HepG2 (cell line): ENCODE measurements around the gene BTG2. TPM values are rescaled to one million over a fixed set of nuclear protein-coding genes. Genes with fewer than 3 reads are reported as not detected.

ENCODE experiments used
- CERS6 ChIP-seq: sonication (generic); formaldehyde crosslinking; IDR thresholded peaks from 2 replicates; pipeline ENCODE4 v1.5.0; 2020; ENCODE audit warnings: missing genetic modification reagents
- EEA1 ChIP-seq: sonication (generic); formaldehyde crosslinking; IDR thresholded peaks from 2 replicates; pipeline ENCODE4 v1.5.1; 2020; ENCODE audit warnings: mild to moderate bottlenecking, missing genetic modification reagents, borderline replicate concordance
- EZH2 ChIP-seq: conservative IDR thresholded peaks from 2 replicates; pipeline ENCODE4 v1.6.1; 2012; ENCODE audit warnings: mild to moderate bottlenecking, low read depth, low read length, moderate library complexity
- FOXA1 ChIP-seq, 2 experiments: fragments of 450-650 bp in 1 of 2; sonication (generic) in 1 of 2; formaldehyde crosslinking in 1 of 2; IDR thresholded peaks; 2 replicates each; pipeline versions ENCODE4 v1.4.0 to v1.6.1; 2016 to 2020; ENCODE audit warnings: missing genetic modification reagents in 1 of 2
- FOXO1 ChIP-seq: sonication (generic); formaldehyde crosslinking; IDR thresholded peaks from 2 replicates; pipeline ENCODE4 v1.4.0; 2020; ENCODE audit warnings: missing genetic modification reagents
- GATAD1 ChIP-seq: IDR thresholded peaks from 2 replicates; pipeline ENCODE4 v1.6.1; 2016; ENCODE audit warnings: missing genetic modification reagents, missing compliant biosample characterization
- GMEB2 ChIP-seq: IDR thresholded peaks from 2 replicates; pipeline ENCODE4 v1.6.1; 2016; ENCODE audit warnings: missing biosample characterization, missing genetic modification reagents, low read depth
- IRF2 ChIP-seq: IDR thresholded peaks from 2 replicates; pipeline ENCODE4 v1.6.1; 2018; ENCODE audit warnings: missing genetic modification reagents, missing compliant biosample characterization
- KDM3A ChIP-seq: IDR thresholded peaks from 2 replicates; pipeline ENCODE4 v1.6.1; 2018; ENCODE audit warnings: low read depth, missing compliant biosample characterization
- KLF6 ChIP-seq: IDR thresholded peaks from 2 replicates; pipeline ENCODE4 v1.8.0; 2016; ENCODE audit warnings: missing biosample characterization, missing genetic modification reagents
- NCOR1 ChIP-seq: fragments of 200-600 bp; sonication (generic); IDR thresholded peaks from 2 replicates; pipeline ENCODE4 v1.7.0; 2017; ENCODE audit warnings: antibody characterized with exemption, low read length, borderline replicate concordance
- PATZ1 ChIP-seq: sonication (generic); formaldehyde crosslinking; IDR thresholded peaks from 2 replicates; pipeline ENCODE4 v1.4.0; 2020; ENCODE audit warnings: missing genetic modification reagents
- PHF8 ChIP-seq: sonication (generic); formaldehyde crosslinking; IDR thresholded peaks from 2 replicates; pipeline ENCODE4 v1.5.0; 2020; ENCODE audit warnings: missing genetic modification reagents
- POGZ ChIP-seq: sonication (generic); formaldehyde crosslinking; IDR thresholded peaks from 2 replicates; pipeline ENCODE4 v1.4.0; 2020; ENCODE audit warnings: mild to moderate bottlenecking, missing genetic modification reagents
- RAD21 ChIP-seq: fragments of 450-650 bp; formaldehyde crosslinking; IDR thresholded peaks from 2 replicates; pipeline ENCODE4 v1.5.0; 2020; ENCODE audit warnings: mild to moderate bottlenecking
- RARG ChIP-seq: sonication (generic); formaldehyde crosslinking; IDR thresholded peaks from 2 replicates; pipeline ENCODE4 v1.4.0; 2020; ENCODE audit warnings: low read depth, mild to moderate bottlenecking, missing genetic modification reagents
- SP2 ChIP-seq: sonication (generic); formaldehyde crosslinking; IDR thresholded peaks from 2 replicates; pipeline ENCODE4 v1.5.1; 2020; ENCODE audit warnings: mild to moderate bottlenecking, missing genetic modification reagents
- THAP11 ChIP-seq: IDR thresholded peaks from 2 replicates; pipeline ENCODE4 v1.6.1; 2016; ENCODE audit warnings: missing biosample characterization, missing genetic modification reagents
- YEATS2 ChIP-seq: sonication (generic); formaldehyde crosslinking; IDR thresholded peaks from 2 replicates; pipeline ENCODE4 v1.4.0; 2020; ENCODE audit warnings: missing genetic modification reagents, borderline replicate concordance
- ZIK1 ChIP-seq: sonication (generic); formaldehyde crosslinking; IDR thresholded peaks from 2 replicates; pipeline ENCODE4 v1.5.0; 2020; ENCODE audit warnings: mild to moderate bottlenecking, low read depth, missing genetic modification reagents, borderline replicate concordance
- ZMAT5 ChIP-seq: sonication (generic); formaldehyde crosslinking; IDR thresholded peaks from 2 replicates; pipeline ENCODE4 v1.5.0; 2020; ENCODE audit warnings: mild to moderate bottlenecking, low read depth, missing genetic modification reagents, borderline replicate concordance
- ZMYM4 ChIP-seq: sonication (generic); formaldehyde crosslinking; IDR thresholded peaks from 2 replicates; pipeline ENCODE4 v1.8.1; 2023; ENCODE audit warnings: mild to moderate bottlenecking, missing genetic modification reagents
- ZNF24 ChIP-seq: fragments of 450-650 bp; IDR thresholded peaks from 2 replicates; pipeline ENCODE4 v1.6.1; 2017; ENCODE audit warnings: antibody characterized with exemption, mild to moderate bottlenecking
- ZNF614 ChIP-seq: IDR thresholded peaks from 2 replicates; pipeline ENCODE4 v1.6.1; 2018; ENCODE audit warnings: missing biosample characterization, missing genetic modification reagents, inconsistent platforms, borderline replicate concordance
- polyA plus RNA-seq, 8 experiments: library from polyadenylated mRNA; depleted of rRNA in 3 of 8; stranded (reverse) in 7 of 8; unstranded in 1 of 8; fragments of >200 nt; fragmentation: Illumina TruSeq in 4 of 8; extraction: Trizol in 4 of 8; gene quantifications; 2 replicates each; pipeline versions ENCODE4 v1.2.1 to v1.2.3, GENCODE V29; 2011 to 2016; ENCODE audit warnings: low read depth in 4 of 8, missing spikeins in 1 of 8, mixed read lengths in 1 of 8; ENCODE audit not compliant: insufficient read depth in 1 of 8
- total RNA-seq, 5 experiments: library from RNA; depleted of rRNA; stranded (reverse); fragments of >200 nt; fragmentation: Illumina TruSeq; extraction: Trizol; gene quantifications; 2 replicates each; pipeline ENCODE4 v1.2.3, GENCODE V29; 2016; ENCODE audit warnings: low read depth in 1 of 5
- TF ChIP-seq, protein P1 (sequence below): sonication (generic); formaldehyde crosslinking; IDR thresholded peaks from 2 replicates; pipeline ENCODE4 v1.4.0; 2020; ENCODE audit warnings: missing genetic modification reagents

BTG2 gene
- total and polyA plus RNA-seq, 2 of the 13 experiments (the other 11 are each of a cell fraction or from before 2014, with no cell fraction given): 13.6 to 18.3 TPM

GRCh38 chr1:203273206-203273868, 32.0 kb upstream of the BTG2 start (continued):
- TF ChIP-seq FOXO1 (CRISPR knock-in tag): peak; percentile 14; the same call in 1 of the 2 replicates
- TF ChIP-seq PATZ1 (CRISPR knock-in tag): 0 out of 2 replicates have a peak, but pooled peaks have one; percentile 13
- TF ChIP-seq THAP11 (CRISPR knock-in tag): peak; percentile 51
- 0 out of 2 replicates have a peak, but pooled peaks have one; percentile 28 for TF ChIP-seq ZIK1 (CRISPR knock-in tag)
- no peak for TF ChIP-seq FOXA1 (IDR thresholded peaks at IDR 0.05)
- TF ChIP-seq FOXA1 (CRISPR knock-in tag; IDR thresholded peaks at IDR 0.05): peak; percentile 35; the same call in 1 of the 2 replicates
- TF ChIP-seq RARG (CRISPR knock-in tag): no peak
- TF ChIP-seq PHF8 (CRISPR knock-in tag): no peak
- TF ChIP-seq RAD21 (CRISPR knock-in tag): peak; percentile 95
- TF ChIP-seq GMEB2 (CRISPR knock-in tag): no peak
- TF ChIP-seq EZH2: no peak
- TF ChIP-seq GATAD1 (CRISPR knock-in tag): 0 out of 2 replicates have a peak, but pooled peaks have one; percentile 28
- TF ChIP-seq KLF6 (CRISPR knock-in tag): no peak
- TF ChIP-seq SP2 (CRISPR knock-in tag): no peak
- peak; percentile 62 for TF ChIP-seq IRF2
- TF ChIP-seq YEATS2 (CRISPR knock-in tag): no peak
- no peak for TF ChIP-seq ZMAT5 (CRISPR knock-in tag)
- TF ChIP-seq CERS6 (CRISPR knock-in tag): no peak
- no peak for TF ChIP-seq EEA1 (CRISPR knock-in tag)
- TF ChIP-seq ZMYM4 (CRISPR knock-in tag): no peak
- TF ChIP-seq, protein P1, sequence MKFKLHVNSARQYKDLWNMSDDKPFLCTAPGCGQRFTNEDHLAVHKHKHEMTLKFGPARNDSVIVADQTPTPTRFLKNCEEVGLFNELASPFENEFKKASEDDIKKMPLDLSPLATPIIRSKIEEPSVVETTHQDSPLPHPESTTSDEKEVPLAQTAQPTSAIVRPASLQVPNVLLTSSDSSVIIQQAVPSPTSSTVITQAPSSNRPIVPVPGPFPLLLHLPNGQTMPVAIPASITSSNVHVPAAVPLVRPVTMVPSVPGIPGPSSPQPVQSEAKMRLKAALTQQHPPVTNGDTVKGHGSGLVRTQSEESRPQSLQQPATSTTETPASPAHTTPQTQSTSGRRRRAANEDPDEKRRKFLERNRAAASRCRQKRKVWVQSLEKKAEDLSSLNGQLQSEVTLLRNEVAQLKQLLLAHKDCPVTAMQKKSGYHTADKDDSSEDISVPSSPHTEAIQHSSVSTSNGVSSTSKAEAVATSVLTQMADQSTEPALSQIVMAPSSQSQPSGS (CRISPR knock-in tag): peak; percentile 42; the same call in 1 of the 2 replicates
- 0 out of 2 replicates have a peak, but pooled peaks have one; percentile 14 for TF ChIP-seq POGZ (CRISPR knock-in tag)
- TF ChIP-seq ZNF614 (CRISPR knock-in tag): 0 out of 2 replicates have a peak, but pooled peaks have one; percentile 38
- TF ChIP-seq ZNF24: no peak
- TF ChIP-seq KDM3A (CRISPR knock-in tag): 0 out of 2 replicates have a peak, but pooled peaks have one; percentile 31
- TF ChIP-seq NCOR1: no peak
